ENCODE measurements around the gene PMM1.
"Not testable (repeated sequence)": the region's sequence is repeated elsewhere in the genome, so short reads cannot be mapped to it uniquely, and the experiment has no call there.

PMM1 gene

GRCh38 chr22:41589391-41590241 lies at the start of gene PMM1:
Gene PMM1, minus strand, starts transcription at chr22:41589840. Its CDS starts 35 bp downstream, at chr22:41589805.
- DNase-seq (ENCODE audit: low read depth) = peak; percentile 100

- DNase-seq (ENCODE audit: low read depth) = no peak
These were observed 49.1 kb upstream of the PMM1 start for GRCh38 chr22:41638748-41639147.

- DNase-seq (ENCODE audit: low read depth) = no peak
These were observed 48.5 kb upstream of the PMM1 start for GRCh38 chr22:41638124-41638523.

- DNase-seq (ENCODE audit: low read depth) = not testable (repeated sequence)
These were observed 48.0 kb upstream of the PMM1 start for GRCh38 chr22:41637623-41638022.

GRCh38 chr22:41636467-41636866 lies 46.8 kb upstream of the PMM1 start:
- DNase-seq (ENCODE audit: low read depth) = peak; percentile 52

GRCh38 chr22:41634610-41635009 lies 45.0 kb upstream of the PMM1 start:
- DNase-seq (ENCODE audit: low read depth) = not testable (repeated sequence)

GRCh38 chr22:41631615-41632014 lies 42.0 kb upstream of the PMM1 start:
- not testable (repeated sequence) for DNase-seq (ENCODE audit: low read depth)

- not testable (repeated sequence) for DNase-seq (ENCODE audit: low read depth)
These were observed 41.5 kb upstream of the PMM1 start for GRCh38 chr22:41631115-41631514.

GRCh38 chr22:41625577-41625976 lies 35.9 kb upstream of the PMM1 start:
- DNase-seq (ENCODE audit: low read depth) = no peak

- no peak for DNase-seq (ENCODE audit: low read depth)
These were observed 32.2 kb upstream of the PMM1 start for GRCh38 chr22:41621911-41622179.

- DNase-seq (ENCODE audit: low read depth) = peak; percentile 100
These were observed 31.7 kb upstream of the PMM1 start, which contains the start of gene XRCC6 for GRCh38 chr22:41621099-41621910. Gene XRCC6, plus strand, starts transcription at chr22:41621295. Its CDS starts 710 bp downstream, at chr22:41622005.

GRCh38 chr22:41620589-41621098 lies 31.0 kb upstream of the PMM1 start, which contains the start of gene DESI1:
Gene DESI1, minus strand, starts transcription at chr22:41621043. Its CDS starts 204 bp downstream, at chr22:41620839.
- no peak for DNase-seq (ENCODE audit: low read depth)

- DNase-seq (ENCODE audit: low read depth) = no peak
These were observed 30.4 kb upstream of the PMM1 start for GRCh38 chr22:41619979-41620588.

- no peak for DNase-seq (ENCODE audit: low read depth)
These were observed 23.8 kb upstream of the PMM1 start for GRCh38 chr22:41613456-41613855.

GRCh38 chr22:41612603-41613306 lies 23.1 kb upstream of the PMM1 start:
- DNase-seq (ENCODE audit: low read depth) = no peak

- no peak for DNase-seq (ENCODE audit: low read depth)
These were observed 18.7 kb upstream of the PMM1 start for GRCh38 chr22:41608386-41608785.

GRCh38 chr22:41603873-41604332 lies 14.3 kb upstream of the PMM1 start:
- no peak for DNase-seq (ENCODE audit: low read depth)

- DNase-seq (ENCODE audit: low read depth) = no peak
These were observed 11.3 kb upstream of the PMM1 start for GRCh38 chr22:41600976-41601375.

GRCh38 chr22:41598891-41599635 lies 9.4 kb upstream of the PMM1 start:
- DNase-seq (ENCODE audit: low read depth) = no peak

GRCh38 chr22:41598081-41598480 lies 8.4 kb upstream of the PMM1 start:
- peak; percentile 45 for DNase-seq (ENCODE audit: low read depth)

- DNase-seq (ENCODE audit: low read depth) = no peak
These were observed 8.0 kb upstream of the PMM1 start for GRCh38 chr22:41597635-41597953.
